ENCODE results near the gene SLC12A9. TPM values are rescaled to one million over a fixed set of nuclear protein-coding genes. Genes with fewer than 3 reads are reported as not detected.
A peak's percentile ranks its signal among the peaks of the same experiment; 100 is the strongest.

SLC12A9 gene
- total and polyA plus RNA-seq, 2 donors (not counting 1 experiment from before 2014, with no cell fraction given), result 80.0 to 80.1 TPM

GRCh38 chr7:100895701-100895955 is 43.1 kb downstream of the SLC12A9 start, which contains the start of gene ACHE:
ACHE (minus strand) TSS chr7:100895888; CDS start chr7:100894232, 1,656 bp downstream.
- Histone ChIP-seq H3K4me1 (ENCODE audit: control insufficient read depth in 2 of 2, insufficient read depth in 2 of 2, low read length in 2 of 2) (peaks cover 28% of the 10 kb centered on the region in 2 donors), H3K4me3 (ENCODE audit: control extremely low read depth in 1 of 5, extremely low read depth in 1 of 5, insufficient read depth in 1 of 5, low read depth in 2 of 5, low read length in 4 of 5) (peak within 1 kb of the TSS; percentile 1 to 83 (median 49)), H4K20me1 (ENCODE audit: control insufficient read depth, insufficient read depth, low read length, poor library complexity, severe bottlenecking) (no peaks in the 10 kb centered on the region), H3K79me2 (ENCODE audit: control insufficient read depth, insufficient read depth, low read length) (no peaks in the 10 kb centered on the region), H3K9ac (ENCODE audit: low read length) (peak within 1 kb of the TSS; percentile 65), H3K27me3 (replicated peaks in 1 of 4; ENCODE audit: control extremely low read depth in 1 of 4, control insufficient read depth in 3 of 4, insufficient read depth in 4 of 4, low read length in 3 of 4) (peaks cover 0 to 77% (median 26%) of the 10 kb centered on the region in 4 experiments), H3K4me2 (replicated peaks; ENCODE audit: low read depth, low read length, poor library complexity, severe bottlenecking) (peak within 1 kb of the TSS; percentile 100), H3K36me3 (replicated peaks in 1 of 2; ENCODE audit: control extremely low read depth in 1 of 2, control insufficient read depth in 1 of 2, extremely low read depth in 1 of 2, insufficient read depth in 2 of 2, low read length in 1 of 2) (no peaks in the 10 kb centered on the region), H3K27ac (ENCODE audit: low read length in 2 of 2) (no peak within 1 kb of the TSS), H2AFZ (ENCODE audit: insufficient read depth, low read depth, low read length, poor library complexity, severe bottlenecking) (peak within 1 kb of the TSS; percentile 64), H3K9me3 (ENCODE audit: control extremely low read depth in 1 of 3, control insufficient read depth in 2 of 3, insufficient read depth in 1 of 3, low read length in 2 of 3) (peaks cover 0 to 16% (median 0%) of the 10 kb centered on the region in 3 donors)
- DNase-seq (no peak), ATAC-seq (ENCODE audit: low read depth) (peak; percentile 24)
- H3K4me3 Mint-ChIP-seq, result peak within 1 kb of the TSS; percentile 91
- CTCF ChIA-PET, result interaction anchor here (0.5 to 2.9 kb wide), 8 partner anchors 15 to 869 kb away, joined by 3 to 32 read pairs (median 6); partner anchors contain the start of gene SRRT
- peak within 1 kb of the TSS; percentile 77 for H3K27ac Mint-ChIP-seq
- peaks cover 17% of the 10 kb centered on the region for H3K4me1 Mint-ChIP-seq
- 1% methylated on average over 10 of the region's 32 CpGs for WGBS (ENCODE audit: insufficient coverage)
- TF ChIP-seq EZH2 (IDR thresholded peaks at IDR 0.05; ENCODE audit: borderline replicate concordance, insufficient read depth, low read depth, low read length, poor library complexity, severe bottlenecking), result no peak
- TF ChIP-seq CTCF (IDR thresholded peaks at IDR 0.05), result no peak
- H3K27me3 Mint-ChIP-seq, result peaks cover 41% of the 10 kb centered on the region
- POLR2A ChIA-PET, result interaction anchor here (1.6 kb wide), 1 partner anchor 21 kb away, joined by 16 read pairs; the partner anchor contains the start of gene SRRT
- intact Hi-C loops (cut with micrococcal nuclease), result loop anchor here (1.0 to 10.0 kb wide), 2 partner anchors 182 to 249 kb away; no protein-coding TSS in a partner anchor
- no peaks in the 10 kb centered on the region for H3K9me3 Mint-ChIP-seq (ENCODE audit: insufficient read depth)

Data from B cell (primary cell).